AG04450 (cell line): ENCODE measurements around the gene SMPD3. TPM values are rescaled to one million over a fixed set of nuclear protein-coding genes. Genes with fewer than 3 reads are reported as not detected.
A peak's percentile ranks its signal among the peaks of the same experiment; 100 is the strongest.
"Not testable (repeated sequence)": the region's sequence is repeated elsewhere in the genome, so short reads cannot be mapped to it uniquely, and the experiment has no call there.

Experiments used
- CTCF ChIA-PET: fragments of 300-600, 350-600 bp; formaldehyde crosslinking; extraction: SDS; loops from one replicate; lab custom pipeline; 2022; ENCODE audit warnings: antibody characterized with exemption, inconsistent platforms; lab: Charles Lee
- POLR2A ChIA-PET: fragments of 350-600 bp; formaldehyde crosslinking; extraction: SDS; loops from one replicate; lab custom pipeline; 2021; ENCODE audit warnings: antibody characterized with exemption, inconsistent platforms; lab: Yijun Ruan, JAX
- DNase-seq: peaks from one replicate; pipeline ENCODE4 v3.0.0-alpha.2; 2011; ENCODE audit warnings: low read depth, low spot score
- H3K27ac ChIP-seq: one replicate; pipeline ENCODE4 v1.5.1; 2012; ENCODE audit warnings: low read depth, low read length, control low read depth
- H3K27me3 ChIP-seq: one replicate; pipeline ENCODE4 v1.6.0; 2012; ENCODE audit warnings: low read length; ENCODE audit not compliant: control insufficient read depth, insufficient read depth
- H3K4me3 ChIP-seq: 2 replicates; pipeline ENCODE4 v1.5.1; 2011; ENCODE audit warnings: mild to moderate bottlenecking, low read depth, low read length, control low read depth
- H3K9me3 ChIP-seq: 2 replicates; pipeline ENCODE4 v1.5.1; 2012; ENCODE audit warnings: low read length; ENCODE audit not compliant: control insufficient read depth, insufficient read depth
- polyA minus RNA-seq: library from RNA; depleted of rRNA, polyadenylated mRNA; stranded (reverse); fragments of >200 nt; gene quantifications from 2 replicates; pipeline ENCODE4 v1.2.3, GENCODE V29; 2011; rRNA and poly(A)+ RNA removed
- polyA plus RNA-seq: library from polyadenylated mRNA; depleted of rRNA; stranded (reverse); fragments of >200 nt; gene quantifications from 2 replicates; pipeline ENCODE4 v1.2.3, GENCODE V29; 2011; rRNA removed
- TF ChIP-seq, protein P1 (sequence below): IDR thresholded peaks from 2 replicates; pipeline ENCODE4 v1.5.1; 2011; ENCODE audit warnings: low read depth, low read length, control low read depth, inconsistent platforms

SMPD3 gene
- polyA plus RNA-seq (0.01 TPM in 1 of 2 replicates, not detected in the other), polyA minus RNA-seq (0.18 TPM in 1 of 2 replicates, not detected in the other)

DNA sequence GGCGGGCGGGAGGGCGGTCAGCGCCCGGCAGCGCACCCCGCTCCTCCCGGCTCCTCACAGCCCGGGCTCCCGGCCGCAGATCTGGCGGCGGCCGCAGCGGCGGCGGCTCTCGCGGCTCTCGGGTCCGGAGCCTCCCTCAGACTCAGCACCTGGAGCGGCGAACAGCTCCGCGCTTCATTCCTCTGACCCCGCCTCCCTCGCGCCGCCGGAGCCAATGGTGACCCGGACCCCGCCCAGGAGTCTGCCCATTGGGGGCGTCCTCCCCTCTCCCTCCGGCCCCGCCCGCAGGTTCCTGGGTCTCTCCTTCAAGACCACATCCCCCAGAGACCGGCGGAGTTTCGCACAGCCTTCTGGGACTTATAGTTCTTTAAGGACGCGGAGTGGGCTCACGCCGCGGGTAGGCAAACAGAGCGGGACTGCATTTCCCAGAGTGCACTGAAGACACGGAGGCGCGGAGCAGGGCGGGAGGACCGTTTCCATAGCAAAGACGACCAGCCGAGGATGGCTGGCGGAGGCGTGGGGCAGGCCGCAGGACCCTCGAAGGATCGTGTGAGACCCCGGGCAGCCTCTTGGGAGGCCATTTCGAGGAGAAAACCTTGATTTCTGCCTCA is at the start of gene SMPD3:
TSS of gene SMPD3 (minus strand) at position 149 of the 611 bp plus-strand sequence. CDS start 76,327 bp downstream, outside the sequence.
- Histone ChIP-seq H3K27me3 (peaks cover 15% of the 10 kb centered on the region), H3K27ac (no peak within 1 kb of the TSS), H3K4me3 (peak within 1 kb of the TSS; percentile 50), H3K9me3 (peaks cover 6% of the 10 kb centered on the region; the same call in 1 of the 2 replicates)
- POLR2A ChIA-PET, result interaction anchor here (0.7 kb wide), 1 partner anchor 138 kb away, joined by 3 read pairs; no protein-coding TSS in a partner anchor
- TF ChIP-seq, protein P1, sequence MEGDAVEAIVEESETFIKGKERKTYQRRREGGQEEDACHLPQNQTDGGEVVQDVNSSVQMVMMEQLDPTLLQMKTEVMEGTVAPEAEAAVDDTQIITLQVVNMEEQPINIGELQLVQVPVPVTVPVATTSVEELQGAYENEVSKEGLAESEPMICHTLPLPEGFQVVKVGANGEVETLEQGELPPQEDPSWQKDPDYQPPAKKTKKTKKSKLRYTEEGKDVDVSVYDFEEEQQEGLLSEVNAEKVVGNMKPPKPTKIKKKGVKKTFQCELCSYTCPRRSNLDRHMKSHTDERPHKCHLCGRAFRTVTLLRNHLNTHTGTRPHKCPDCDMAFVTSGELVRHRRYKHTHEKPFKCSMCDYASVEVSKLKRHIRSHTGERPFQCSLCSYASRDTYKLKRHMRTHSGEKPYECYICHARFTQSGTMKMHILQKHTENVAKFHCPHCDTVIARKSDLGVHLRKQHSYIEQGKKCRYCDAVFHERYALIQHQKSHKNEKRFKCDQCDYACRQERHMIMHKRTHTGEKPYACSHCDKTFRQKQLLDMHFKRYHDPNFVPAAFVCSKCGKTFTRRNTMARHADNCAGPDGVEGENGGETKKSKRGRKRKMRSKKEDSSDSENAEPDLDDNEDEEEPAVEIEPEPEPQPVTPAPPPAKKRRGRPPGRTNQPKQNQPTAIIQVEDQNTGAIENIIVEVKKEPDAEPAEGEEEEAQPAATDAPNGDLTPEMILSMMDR, result no peak
- CTCF ChIA-PET, result no interaction called here
- DNase-seq, result peak; percentile 94

DNA sequence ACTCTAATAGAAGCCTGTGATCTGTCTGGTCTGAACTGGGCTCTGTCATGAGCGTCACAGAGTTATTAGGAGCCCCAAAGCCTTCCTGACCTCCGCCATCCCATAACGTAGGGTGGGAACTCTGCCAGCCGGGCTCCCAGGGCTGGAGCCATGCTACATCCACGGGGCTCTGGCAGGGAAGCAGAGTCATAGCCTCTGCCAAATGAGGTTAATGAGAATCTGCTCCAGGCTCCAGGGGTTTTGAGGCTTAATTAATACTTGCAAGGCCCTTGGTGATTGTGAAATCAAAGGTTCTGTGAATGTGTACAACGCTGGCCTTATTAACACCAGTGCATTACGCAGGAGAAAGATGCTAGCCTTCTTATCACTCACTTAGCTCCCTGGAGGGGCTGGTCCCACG is 48.4 kb upstream of the SMPD3 start:
- Histone ChIP-seq H3K9me3 (peaks cover 10% of the 10 kb centered on the region; the same call in 1 of the 2 replicates), H3K4me3 (no peak overlapping the region), H3K27ac (no peak overlapping the region), H3K27me3 (peaks cover 9% of the 10 kb centered on the region)
- TF ChIP-seq, protein P1, result no peak
- CTCF ChIA-PET, result no interaction called here
- DNase-seq, result no peak
- POLR2A ChIA-PET, result no interaction called here

DNA sequence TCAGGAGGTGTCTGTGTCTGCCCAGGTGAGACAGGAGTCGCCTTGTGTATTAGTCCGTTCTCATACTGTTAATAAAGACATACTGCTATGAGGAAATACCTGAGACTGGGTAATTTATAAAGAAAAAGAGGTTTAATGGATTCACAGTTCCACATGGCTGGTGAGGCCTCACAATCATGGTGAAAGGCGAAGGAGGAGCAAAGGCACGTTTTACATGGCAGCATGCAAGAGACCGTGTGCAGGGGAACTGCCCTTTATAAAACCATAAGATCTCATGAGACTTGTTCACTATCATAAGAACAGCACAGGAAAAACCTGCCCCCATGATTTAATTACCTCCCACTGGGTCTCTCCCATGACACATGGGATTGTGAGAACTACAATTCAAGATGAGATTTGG is 46.0 kb upstream of the SMPD3 start:
- POLR2A ChIA-PET, H3K27me3 ChIP-seq, H3K27ac ChIP-seq, H3K9me3 ChIP-seq, DNase-seq, H3K4me3 ChIP-seq: not testable (repeated sequence)
- CTCF ChIA-PET, result interaction anchor here (1.2 kb wide), 1 partner anchor 35 kb away, joined by 4 read pairs; no protein-coding TSS in a partner anchor

DNA sequence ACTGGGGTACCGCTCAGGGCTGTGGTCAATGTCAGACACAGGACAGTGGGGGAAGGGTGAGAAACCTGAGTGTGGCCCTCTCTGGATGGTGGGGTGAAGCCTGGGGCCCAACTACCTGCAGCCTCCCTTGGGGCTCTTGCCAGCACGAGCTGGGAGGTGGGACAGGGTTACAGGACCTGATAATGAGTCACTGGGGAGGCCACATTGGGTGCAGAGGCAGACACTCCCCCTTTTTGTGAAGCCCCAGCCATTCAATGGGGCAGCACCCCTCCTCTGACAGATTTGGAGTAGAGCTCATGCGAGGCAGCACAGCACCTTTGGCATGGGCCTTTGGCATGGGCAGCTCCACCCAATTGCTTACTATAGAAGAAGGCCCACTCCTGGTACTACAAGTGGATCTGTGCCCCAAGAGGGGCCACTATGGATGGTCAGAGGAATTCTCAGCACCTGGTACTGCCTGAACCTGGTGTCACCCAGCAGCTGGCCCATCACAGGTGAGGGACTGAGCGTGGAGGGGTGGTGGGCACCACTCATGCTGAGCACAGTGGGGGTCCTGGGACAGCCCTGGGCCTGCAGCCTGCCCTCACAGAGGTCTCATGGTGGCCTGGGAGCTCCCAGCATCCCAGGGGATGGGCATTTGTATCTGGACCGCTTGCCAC is 45.2 kb upstream of the SMPD3 start:
- no peak for DNase-seq
- ChIA-PET POLR2A (no interaction called here), CTCF (no interaction called here)
- TF ChIP-seq, protein P1, result no peak
- Histone ChIP-seq H3K4me3 (no peak overlapping the region), H3K9me3 (peaks cover 10% of the 10 kb centered on the region; the same call in 1 of the 2 replicates), H3K27ac (no peak overlapping the region), H3K27me3 (peaks cover 5% of the 10 kb centered on the region)

DNA sequence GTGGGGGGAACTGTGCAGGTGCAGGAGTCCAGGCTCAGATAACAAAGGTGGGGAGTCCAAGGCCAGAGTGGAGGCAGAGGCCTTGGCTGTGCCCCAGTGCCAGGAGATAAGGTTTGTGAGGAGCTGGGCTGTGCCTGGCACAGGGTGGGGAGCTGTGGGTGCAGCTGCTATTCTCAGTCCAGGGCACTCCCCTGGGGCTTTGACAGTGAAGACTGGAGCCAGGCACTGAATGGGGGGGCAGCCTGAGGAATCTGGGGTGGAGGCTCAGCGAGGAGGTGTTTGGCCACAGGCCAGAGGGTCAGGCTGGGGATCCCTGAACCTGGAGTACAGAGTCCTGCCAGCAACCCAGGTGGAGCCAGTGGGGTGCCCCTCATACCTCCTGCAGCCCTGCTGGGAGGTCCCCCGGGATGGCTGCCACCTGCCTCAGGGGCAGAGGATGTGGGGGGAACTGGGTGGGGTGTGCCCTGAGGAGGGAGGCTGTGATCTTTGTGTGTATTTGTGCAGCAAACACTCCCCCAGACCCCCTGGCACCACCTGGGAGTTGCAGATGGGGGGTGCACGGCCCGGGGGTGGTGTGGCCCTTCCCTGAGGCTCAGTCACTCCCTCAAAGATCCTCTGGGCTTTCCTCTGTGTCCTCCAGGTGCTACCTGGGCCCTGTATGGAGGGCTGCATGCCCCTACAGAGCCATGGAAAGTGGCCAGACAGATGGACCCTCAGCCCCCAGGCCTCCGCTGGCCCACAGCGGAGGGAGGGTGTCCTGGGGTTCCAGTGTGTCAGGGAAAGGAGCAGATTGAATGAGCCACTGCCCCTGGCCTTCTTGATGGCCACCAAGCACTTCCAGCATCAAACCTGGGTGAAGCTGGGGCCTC is 44.5 kb upstream of the SMPD3 start:
- peaks cover 5% of the 10 kb centered on the region for H3K27me3 ChIP-seq
- TF ChIP-seq, protein P1, result no peak
- POLR2A ChIA-PET, result no interaction called here
- no peak for DNase-seq
- CTCF ChIA-PET, result no interaction called here
- no peak overlapping the region for H3K27ac ChIP-seq
- peaks cover 10% of the 10 kb centered on the region; the same call in 1 of the 2 replicates for H3K9me3 ChIP-seq
- H3K4me3 ChIP-seq, result no peak overlapping the region
